HG03439 (cell line): ENCODE measurements around the gene GPATCH3.
"Not testable (repeated sequence)": the region's sequence is repeated elsewhere in the genome, so short reads cannot be mapped to it uniquely, and the experiment has no call there.

Experiments
- ATAC-seq: cut with Tn5 transposase; IDR thresholded peaks from one replicate; pipeline ENCODE4 v1.9.1; 2021; ENCODE audit warnings: mild to moderate bottlenecking, moderate library complexity; ENCODE audit not compliant: unreplicated experiment

Gene GPATCH3

GRCh38 chr1:26900001-26900814 is at the start of gene GPATCH3:
Gene GPATCH3 (minus strand): TSS chr1:26900467. CDS start chr1:26900442, 25 bp downstream.
- ATAC-seq, result peak; percentile 67

- ATAC-seq, result no peak
Measured at GRCh38 chr1:26949926-26950319, 49.7 kb upstream of the GPATCH3 start.

GRCh38 chr1:26949266-26949925 is 49.1 kb upstream of the GPATCH3 start:
- no peak for ATAC-seq

- not testable (repeated sequence) for ATAC-seq
Measured at GRCh38 chr1:26948725-26949057, 48.4 kb upstream of the GPATCH3 start.

- no peak for ATAC-seq
Measured at GRCh38 chr1:26946270-26946669, 46.0 kb upstream of the GPATCH3 start.

- no peak for ATAC-seq
Measured at GRCh38 chr1:26945728-26946127, 45.5 kb upstream of the GPATCH3 start.

- ATAC-seq, result no peak
Measured at GRCh38 chr1:26945138-26945537, 44.9 kb upstream of the GPATCH3 start.

GRCh38 chr1:26942656-26943055 is 42.4 kb upstream of the GPATCH3 start:
- no peak for ATAC-seq

GRCh38 chr1:26941311-26941710 is 41.0 kb upstream of the GPATCH3 start:
- ATAC-seq, result no peak

GRCh38 chr1:26938659-26939025 is 38.4 kb upstream of the GPATCH3 start:
- no peak for ATAC-seq

GRCh38 chr1:26938004-26938658 is 37.9 kb upstream of the GPATCH3 start:
- ATAC-seq, result no peak

GRCh38 chr1:26936823-26937222 is 36.6 kb upstream of the GPATCH3 start:
- ATAC-seq, result no peak

GRCh38 chr1:26932531-26932930 is 32.3 kb upstream of the GPATCH3 start:
- no peak for ATAC-seq

- ATAC-seq, result no peak
Measured at GRCh38 chr1:26923711-26924110, 23.4 kb upstream of the GPATCH3 start.

- no peak for ATAC-seq
Measured at GRCh38 chr1:26922901-26923300, 22.6 kb upstream of the GPATCH3 start.

- no peak for ATAC-seq
Measured at GRCh38 chr1:26922431-26922729, 22.1 kb upstream of the GPATCH3 start.

- ATAC-seq, result peak; percentile 93
Measured at GRCh38 chr1:26921540-26922430, 21.5 kb upstream of the GPATCH3 start, which contains the start of gene NUDC. Gene NUDC (plus strand): TSS chr1:26921743. CDS start chr1:26921849, 106 bp downstream.

- ATAC-seq, result peak; percentile 25
Measured at GRCh38 chr1:26921126-26921539, 20.9 kb upstream of the GPATCH3 start.

- no peak for ATAC-seq
Measured at GRCh38 chr1:26915204-26915842, 15.1 kb upstream of the GPATCH3 start.

- no peak for ATAC-seq
Measured at GRCh38 chr1:26913754-26914619, 13.7 kb upstream of the GPATCH3 start, which contains the start of gene NR0B2. Gene NR0B2 (minus strand): TSS chr1:26913975. CDS start chr1:26913940, 35 bp downstream.
